ENCODE data around the gene SCP2D1.

DNA sequence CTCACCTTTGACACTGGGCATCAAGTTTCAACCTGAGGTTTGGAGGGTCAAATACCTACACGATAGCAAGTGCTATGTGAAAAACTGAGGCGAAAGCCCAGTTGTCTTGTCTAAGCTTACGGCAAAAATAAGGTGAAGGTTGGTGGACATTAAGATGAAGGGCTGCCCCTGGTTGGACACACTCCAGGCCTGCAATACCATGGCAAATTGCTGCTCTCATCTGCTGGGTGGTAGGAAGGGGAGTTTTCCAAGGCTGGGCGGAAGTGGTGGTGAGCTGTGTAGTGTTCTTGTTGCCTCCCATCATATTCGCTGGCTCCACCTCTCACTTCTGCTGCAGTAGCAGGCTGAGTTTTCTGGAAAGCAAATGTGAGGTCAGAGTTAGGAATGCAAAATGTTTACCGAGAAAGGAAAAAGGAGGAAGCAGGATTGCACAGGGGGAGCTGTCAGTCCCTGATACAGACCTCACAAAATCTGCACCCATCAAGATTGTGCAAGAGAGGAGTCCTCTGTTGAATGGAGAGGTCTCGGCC, 33.7 kb downstream of the SCP2D1 start:
- TF ChIP-seq, protein P1, sequence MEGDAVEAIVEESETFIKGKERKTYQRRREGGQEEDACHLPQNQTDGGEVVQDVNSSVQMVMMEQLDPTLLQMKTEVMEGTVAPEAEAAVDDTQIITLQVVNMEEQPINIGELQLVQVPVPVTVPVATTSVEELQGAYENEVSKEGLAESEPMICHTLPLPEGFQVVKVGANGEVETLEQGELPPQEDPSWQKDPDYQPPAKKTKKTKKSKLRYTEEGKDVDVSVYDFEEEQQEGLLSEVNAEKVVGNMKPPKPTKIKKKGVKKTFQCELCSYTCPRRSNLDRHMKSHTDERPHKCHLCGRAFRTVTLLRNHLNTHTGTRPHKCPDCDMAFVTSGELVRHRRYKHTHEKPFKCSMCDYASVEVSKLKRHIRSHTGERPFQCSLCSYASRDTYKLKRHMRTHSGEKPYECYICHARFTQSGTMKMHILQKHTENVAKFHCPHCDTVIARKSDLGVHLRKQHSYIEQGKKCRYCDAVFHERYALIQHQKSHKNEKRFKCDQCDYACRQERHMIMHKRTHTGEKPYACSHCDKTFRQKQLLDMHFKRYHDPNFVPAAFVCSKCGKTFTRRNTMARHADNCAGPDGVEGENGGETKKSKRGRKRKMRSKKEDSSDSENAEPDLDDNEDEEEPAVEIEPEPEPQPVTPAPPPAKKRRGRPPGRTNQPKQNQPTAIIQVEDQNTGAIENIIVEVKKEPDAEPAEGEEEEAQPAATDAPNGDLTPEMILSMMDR (IDR thresholded peaks at IDR 0.05; ENCODE audit: low read depth, low read length), result no peak
- TF ChIP-seq, protein P2, sequence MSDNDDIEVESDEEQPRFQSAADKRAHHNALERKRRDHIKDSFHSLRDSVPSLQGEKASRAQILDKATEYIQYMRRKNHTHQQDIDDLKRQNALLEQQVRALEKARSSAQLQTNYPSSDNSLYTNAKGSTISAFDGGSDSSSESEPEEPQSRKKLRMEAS (IDR thresholded peaks at IDR 0.05; ENCODE audit: low read depth, low read length), result no peak
- TF ChIP-seq MYC (IDR thresholded peaks at IDR 0.05; ENCODE audit: low read depth, low read length) (no peak), POLR2A (IDR thresholded peaks at IDR 0.05; ENCODE audit: extremely low read depth, insufficient read length) (no peak)
